Measurements from ENCODE around the gene FADD. TPM values are rescaled to one million over a fixed set of nuclear protein-coding genes. Genes with fewer than 3 reads are reported as not detected.
A peak's percentile ranks its signal among the peaks of the same experiment; 100 is the strongest.

Gene FADD
- total RNA-seq, 2 donors from 2014 or later: 22.7 to 34.4 TPM

GRCh38 chr11:70174547-70175235 lies 28.4 kb upstream of the FADD start:
- H3K27ac Mint-ChIP-seq: no peak overlapping the region
- no peak for ATAC-seq
- H3K9me3 Mint-ChIP-seq: no peaks in the 10 kb centered on the region
- DNase-seq (ENCODE audit: low spot score in 2 of 2): no peak
- no peaks in the 10 kb centered on the region for H3K36me3 Mint-ChIP-seq

DNA sequence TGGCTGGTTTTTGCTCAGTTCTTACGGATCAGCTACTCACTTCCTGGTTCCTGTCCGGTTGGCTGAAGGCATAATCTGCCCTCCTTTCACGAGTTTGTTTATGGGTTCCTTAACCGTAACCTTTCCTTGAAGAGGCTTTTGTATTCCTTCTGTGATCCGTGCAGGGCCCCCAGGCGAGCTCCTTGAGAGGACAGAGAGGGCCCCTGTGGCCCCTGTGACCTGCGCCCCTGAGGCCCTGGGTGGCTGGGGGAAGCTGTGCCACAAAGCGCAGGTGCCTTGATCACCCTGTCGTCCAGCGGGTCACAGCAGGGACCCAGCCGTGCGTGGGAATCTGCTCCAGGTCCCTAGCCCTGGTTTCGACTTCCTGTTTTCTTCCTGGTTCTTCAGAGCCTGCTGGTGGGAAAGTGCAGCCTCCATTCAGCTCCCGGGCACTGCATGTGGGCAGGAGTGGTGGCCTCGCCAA lies 27.8 kb upstream of the FADD start:
- no peak for ATAC-seq
- H3K9me3 Mint-ChIP-seq: no peaks in the 10 kb centered on the region
- DNase-seq (ENCODE audit: low spot score in 2 of 2): no peak
- H3K27ac Mint-ChIP-seq: no peak overlapping the region
- H3K36me3 Mint-ChIP-seq: no peaks in the 10 kb centered on the region

GRCh38 chr11:70176940-70177689 lies 26.0 kb upstream of the FADD start:
- Mint-ChIP-seq H3K36me3 (no peaks in the 10 kb centered on the region), H3K9me3 (no peaks in the 10 kb centered on the region), H3K27ac (no peak overlapping the region)
- ATAC-seq (peak; percentile 52 to 58), DNase-seq (ENCODE audit: low spot score in 2 of 2) (peak in 1 of 2 donors; percentile 79)

- no peak overlapping the region for H3K27ac Mint-ChIP-seq
- ATAC-seq: no peak
- H3K36me3 Mint-ChIP-seq: no peaks in the 10 kb centered on the region
- no peak for DNase-seq (ENCODE audit: low spot score in 2 of 2)
- H3K9me3 Mint-ChIP-seq: no peaks in the 10 kb centered on the region
These were observed 22.2 kb upstream of the FADD start for GRCh38 chr11:70180906-70181305.

DNA sequence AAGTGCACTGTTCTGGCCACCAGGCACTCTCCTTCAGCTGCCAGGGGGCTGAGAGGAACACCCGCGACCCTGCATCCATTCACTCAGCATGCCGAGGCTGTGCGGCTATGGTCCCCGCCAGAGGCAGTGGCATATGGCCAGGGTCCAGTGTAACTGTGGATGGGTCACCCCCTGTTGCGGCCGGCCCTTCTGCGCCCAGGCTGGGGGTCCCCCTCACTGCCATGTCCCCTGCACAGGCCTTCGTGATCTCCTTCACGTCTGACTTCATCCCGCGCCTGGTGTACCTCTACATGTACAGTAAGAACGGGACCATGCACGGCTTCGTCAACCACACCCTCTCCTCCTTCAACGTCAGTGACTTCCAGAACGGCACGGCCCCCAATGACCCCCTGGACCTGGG lies 20.8 kb upstream of the FADD start:
- ATAC-seq: no peak

GRCh38 chr11:70183032-70183431 lies 20.1 kb upstream of the FADD start:
- Mint-ChIP-seq H3K36me3 (no peaks in the 10 kb centered on the region), H3K9me3 (no peaks in the 10 kb centered on the region), H3K27ac (no peak overlapping the region)
- ATAC-seq (no peak), DNase-seq (ENCODE audit: low spot score in 2 of 2) (no peak)

More for the DNA sequence above, 20.8 kb upstream of the FADD start:
- H3K27ac Mint-ChIP-seq: no peak overlapping the region
- H3K9me3 Mint-ChIP-seq: no peaks in the 10 kb centered on the region
- H3K36me3 Mint-ChIP-seq: no peaks in the 10 kb centered on the region
- no peak for DNase-seq (ENCODE audit: low spot score in 2 of 2)

- Mint-ChIP-seq H3K9me3 (no peaks in the 10 kb centered on the region), H3K27ac (no peak overlapping the region), H3K36me3 (no peaks in the 10 kb centered on the region)
- no peak for ATAC-seq
- no peak for DNase-seq (ENCODE audit: low spot score in 2 of 2)
These were observed 19.5 kb upstream of the FADD start for GRCh38 chr11:70183483-70184176.

- Mint-ChIP-seq H3K9me3 (no peaks in the 10 kb centered on the region), H3K27ac (no peak overlapping the region), H3K36me3 (no peaks in the 10 kb centered on the region)
- no peak for ATAC-seq
- DNase-seq (ENCODE audit: low spot score in 2 of 2): no peak
These were observed 18.7 kb upstream of the FADD start for GRCh38 chr11:70184396-70184795.

GRCh38 chr11:70185348-70186055 lies 17.6 kb upstream of the FADD start:
- Mint-ChIP-seq H3K27ac (no peak overlapping the region), H3K36me3 (no peaks in the 10 kb centered on the region), H3K9me3 (no peaks in the 10 kb centered on the region)
- ATAC-seq (no peak), DNase-seq (ENCODE audit: low spot score in 2 of 2) (no peak)

GRCh38 chr11:70186420-70186819 lies 16.7 kb upstream of the FADD start:
- Mint-ChIP-seq H3K27ac (no peak overlapping the region), H3K36me3 (no peaks in the 10 kb centered on the region), H3K9me3 (no peaks in the 10 kb centered on the region)
- DNase-seq (ENCODE audit: low spot score in 2 of 2) (no peak), ATAC-seq (no peak)

DNA sequence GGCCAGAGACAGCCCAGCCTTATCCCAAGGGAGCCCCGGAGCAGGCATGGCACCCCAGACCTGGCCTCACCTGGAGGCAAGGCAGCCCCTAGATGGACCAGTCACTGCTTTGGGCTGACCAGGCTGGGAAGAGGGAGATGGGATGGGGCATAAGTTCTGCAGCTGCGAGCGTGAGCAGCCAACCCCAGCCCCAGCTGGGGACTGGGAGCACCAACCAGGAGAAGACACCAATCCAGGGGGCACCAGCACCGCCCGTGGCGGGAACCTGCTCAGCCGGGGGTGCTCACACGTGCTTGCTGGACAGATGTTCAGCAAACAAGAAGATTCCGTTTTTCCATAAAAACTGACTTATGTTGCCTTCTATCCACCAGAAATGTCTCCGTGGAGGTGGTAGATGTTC lies 16.2 kb upstream of the FADD start:
- ATAC-seq (no peak), DNase-seq (ENCODE audit: low spot score in 2 of 2) (no peak)
- Mint-ChIP-seq H3K27ac (no peak overlapping the region), H3K9me3 (no peaks in the 10 kb centered on the region), H3K36me3 (no peaks in the 10 kb centered on the region)

- ATAC-seq (no peak), DNase-seq (ENCODE audit: low spot score in 2 of 2) (no peak)
- no peaks in the 10 kb centered on the region for H3K36me3 Mint-ChIP-seq
- H3K9me3 Mint-ChIP-seq: no peaks in the 10 kb centered on the region
- H3K27ac Mint-ChIP-seq: no peak overlapping the region
These were observed 15.3 kb upstream of the FADD start for GRCh38 chr11:70187771-70188170.

- DNase-seq (ENCODE audit: low spot score in 2 of 2) (no peak), ATAC-seq (no peak)
- Mint-ChIP-seq H3K27ac (no peak overlapping the region), H3K36me3 (no peaks in the 10 kb centered on the region), H3K9me3 (no peaks in the 10 kb centered on the region)
These were observed 13.5 kb upstream of the FADD start for GRCh38 chr11:70189622-70190021.

DNA sequence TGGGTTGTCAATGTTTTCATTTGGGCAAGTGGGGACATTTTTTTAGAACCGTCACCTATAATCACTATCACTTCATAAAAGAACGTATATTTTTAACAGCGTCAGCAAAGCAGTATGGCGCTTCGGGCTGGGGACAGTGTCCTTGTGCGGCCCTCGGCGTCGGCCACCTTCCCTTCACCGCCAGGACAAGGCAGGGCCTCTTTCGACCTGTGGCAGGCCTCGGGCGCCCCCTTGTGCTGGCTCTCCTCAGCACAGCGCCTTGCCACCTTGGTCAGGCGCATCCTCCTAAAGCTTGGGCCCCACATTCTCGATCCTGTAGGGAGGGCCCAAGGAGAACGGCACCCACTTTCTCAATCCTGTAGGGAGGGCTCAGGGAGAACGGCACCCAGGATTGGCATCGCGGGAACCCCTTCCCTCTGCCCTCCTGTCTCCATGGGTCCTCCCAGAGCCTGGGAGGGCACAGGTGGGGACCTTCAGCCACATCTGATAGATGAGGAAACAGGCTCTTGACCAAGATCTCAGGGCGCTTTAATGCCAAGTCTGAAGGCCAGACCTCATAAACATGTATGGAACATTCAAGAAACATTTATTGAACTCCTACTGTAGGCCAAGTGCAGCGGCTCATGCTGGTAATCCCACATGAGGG lies 11.5 kb upstream of the FADD start:
- DNase-seq (ENCODE audit: low spot score in 2 of 2) (peak in 1 of 2 donors; percentile 76), ATAC-seq (peak; percentile 84 to 87)
- no peaks in the 10 kb centered on the region for H3K36me3 Mint-ChIP-seq
- no peaks in the 10 kb centered on the region for H3K9me3 Mint-ChIP-seq
- no peak overlapping the region for H3K27ac Mint-ChIP-seq

DNA sequence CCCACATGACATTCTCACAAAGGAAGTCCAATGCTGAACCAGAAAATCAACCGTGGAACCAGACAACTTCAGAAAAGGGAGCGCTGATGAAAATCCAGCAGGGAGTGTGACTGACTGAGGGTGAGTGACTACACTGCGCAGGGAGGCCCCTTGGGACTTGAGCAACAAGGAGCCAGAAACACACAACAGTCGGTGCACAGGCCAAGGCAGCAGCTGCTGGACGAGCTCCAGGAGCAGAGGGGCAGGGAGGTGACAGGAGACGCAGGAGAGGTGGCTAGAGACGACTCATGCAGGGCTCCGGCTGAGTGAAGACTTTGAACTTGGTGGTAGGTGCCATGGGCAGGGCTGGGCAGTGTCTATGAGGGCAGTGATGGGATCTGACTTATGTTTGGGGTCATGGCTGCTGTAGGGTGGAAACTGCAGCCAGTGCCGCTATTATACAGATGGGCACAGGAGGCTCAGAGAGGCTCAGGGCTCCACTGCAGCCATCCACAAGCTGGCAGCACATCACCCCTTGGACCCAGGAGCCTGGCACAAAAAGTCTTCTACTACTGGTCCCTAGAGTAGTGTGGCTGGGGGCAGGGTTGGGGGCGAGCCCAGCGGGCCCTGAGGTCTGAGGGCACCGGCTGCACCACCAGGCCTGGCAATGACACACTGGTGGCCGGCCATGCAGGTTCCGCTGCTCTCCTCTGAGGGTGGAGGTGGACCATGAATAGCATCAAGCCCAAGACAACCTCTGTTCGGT lies 10.3 kb upstream of the FADD start:
- DNase-seq (ENCODE audit: low spot score in 2 of 2) (no peak), ATAC-seq (no peak)
- Mint-ChIP-seq H3K36me3 (no peaks in the 10 kb centered on the region), H3K27ac (no peak overlapping the region), H3K9me3 (no peaks in the 10 kb centered on the region)

All from activated naive CD4-positive, alpha-beta T cell treated with anti-CD3 and anti-CD28 coated beads, Interleukin-2, amount 50 U/mL, for 72 hours (primary cell).